OCI-LY7 (cell line): Measurements from ENCODE around the gene CES2.
"Not testable (repeated sequence)": the region's sequence is repeated elsewhere in the genome, so short reads cannot be mapped to it uniquely, and the experiment has no call there.

Experiments used
- CTCF ChIP-seq: fragments of 200-600 bp; sonication (generic); conservative IDR thresholded peaks from 2 replicates; pipeline ENCODE4 v1.5.1; 2014; ENCODE audit warnings: mild to moderate bottlenecking, antibody characterized with exemption, low read length, moderate library complexity, mixed read lengths
- EZH2phosphoT487 ChIP-seq: fragments of 200-600 bp; sonication (generic); IDR thresholded peaks from 2 replicates; pipeline ENCODE4 v1.6.1; 2018; ENCODE audit warnings: low read depth, borderline replicate concordance, mild to moderate bottlenecking, mixed run types, antibody characterized with exemption, low read length, moderate library complexity, mixed read lengths

- not testable (repeated sequence) for TF ChIP-seq CTCF, EZH2phosphoT487
These were observed 20.2 kb downstream of the CES2 start for GRCh38 chr16:66955363-66956153.
